ENCODE measurements around the gene SCGB2A2. TPM values are rescaled to one million over a fixed set of nuclear protein-coding genes. Genes with fewer than 3 reads are reported as not detected.

Gene SCGB2A2
- total and polyA plus RNA-seq, 4 donors: not detected

DNA sequence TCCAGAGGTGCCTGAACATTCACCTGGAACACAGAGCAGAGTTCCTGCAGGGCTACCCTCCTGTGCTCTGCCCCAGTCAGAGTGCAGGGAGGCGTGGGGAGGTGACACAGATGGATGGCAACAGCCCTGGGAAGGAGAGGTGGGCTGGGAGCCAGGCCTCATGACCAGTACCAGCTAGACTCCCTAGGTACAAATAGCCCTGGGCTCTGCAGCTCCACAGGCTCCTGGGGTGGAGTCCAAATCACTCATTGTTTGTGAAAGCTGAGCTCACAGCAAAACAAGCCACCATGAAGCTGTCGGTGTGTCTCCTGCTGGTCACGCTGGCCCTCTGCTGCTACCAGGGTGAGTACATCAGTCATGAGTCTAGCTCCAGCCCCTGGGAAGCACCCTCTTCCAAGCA, 27.9 kb upstream of the SCGB2A2 start, which contains the start of gene SCGB1D2:
TSS of gene SCGB1D2 (plus strand) at position 219 of the 400 bp plus-strand sequence. CDS start at position 288, 69 bp downstream.
- no peak for TF ChIP-seq FOXA1 (IDR thresholded peaks at IDR 0.05)
- Histone ChIP-seq H3K9ac (ENCODE audit: low read depth in 1 of 2, low read length in 2 of 2) (no peak within 1 kb of the TSS), H3K36me3 (ENCODE audit: control insufficient read depth in 4 of 4, insufficient read depth in 3 of 4, low read depth in 1 of 4, low read length in 3 of 4) (no peaks in the 10 kb centered on the region), H3K27me3 (ENCODE audit: control insufficient read depth in 4 of 4, insufficient read depth in 4 of 4, low read length in 3 of 4) (no peaks in the 10 kb centered on the region), H3K9me3 (ENCODE audit: control insufficient read depth in 4 of 4, low read length in 3 of 4) (no peaks in the 10 kb centered on the region), H3K4me1 (ENCODE audit: control insufficient read depth in 4 of 4, insufficient read depth in 4 of 4, low read length in 3 of 4) (no peaks in the 10 kb centered on the region), H3K27ac (ENCODE audit: low read depth in 1 of 2, low read length in 2 of 2) (no peak within 1 kb of the TSS), H3K4me3 (ENCODE audit: low read depth in 1 of 3, low read length in 3 of 3) (no peak within 1 kb of the TSS)
- WGBS: 21% methylated on average over 3 of the region's 3 CpGs
- no peak for DNase-seq (ENCODE audit: low spot score)

DNA sequence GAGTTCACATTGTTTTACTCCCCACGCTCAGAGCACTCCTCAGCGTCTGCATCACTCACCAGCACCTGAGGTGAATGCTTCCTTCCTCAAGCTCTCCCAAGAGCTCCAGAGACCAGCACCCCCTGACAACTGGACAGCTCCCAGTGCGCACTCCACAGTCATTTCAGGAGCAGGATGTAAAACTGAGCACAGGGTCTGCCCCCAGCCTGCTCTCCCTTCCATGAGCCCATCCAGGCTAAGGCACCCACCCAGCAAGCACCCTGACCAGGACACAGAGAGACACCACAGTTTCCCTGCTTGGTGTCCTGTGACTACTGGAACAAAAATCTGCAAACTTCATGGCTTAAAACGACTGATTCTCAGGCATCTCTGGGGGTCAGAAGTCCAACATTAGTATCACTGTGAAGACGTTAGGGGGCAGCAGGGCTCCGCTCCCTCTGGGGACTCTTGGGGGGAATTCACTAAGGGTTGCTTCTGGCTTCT, 24.6 kb upstream of the SCGB2A2 start:
- Histone ChIP-seq H3K27ac (ENCODE audit: low read depth in 1 of 2, low read length in 2 of 2) (no peak overlapping the region), H3K4me1 (ENCODE audit: control insufficient read depth in 4 of 4, insufficient read depth in 4 of 4, low read length in 3 of 4) (no peaks in the 10 kb centered on the region), H3K9ac (ENCODE audit: low read depth in 1 of 2, low read length in 2 of 2) (no peak overlapping the region), H3K4me3 (ENCODE audit: low read depth in 1 of 3, low read length in 3 of 3) (no peak overlapping the region), H3K27me3 (ENCODE audit: control insufficient read depth in 4 of 4, insufficient read depth in 4 of 4, low read length in 3 of 4) (no peaks in the 10 kb centered on the region), H3K36me3 (ENCODE audit: control insufficient read depth in 4 of 4, insufficient read depth in 3 of 4, low read depth in 1 of 4, low read length in 3 of 4) (no peaks in the 10 kb centered on the region), H3K9me3 (ENCODE audit: control insufficient read depth in 4 of 4, low read length in 3 of 4) (peaks cover 0 to 4% (median 1%) of the 10 kb centered on the region in 4 donors)
- peak; percentile 38 for DNase-seq (ENCODE audit: low spot score)
- no peak for TF ChIP-seq YY1 (IDR thresholded peaks at IDR 0.05)
- TF ChIP-seq, protein P1, sequence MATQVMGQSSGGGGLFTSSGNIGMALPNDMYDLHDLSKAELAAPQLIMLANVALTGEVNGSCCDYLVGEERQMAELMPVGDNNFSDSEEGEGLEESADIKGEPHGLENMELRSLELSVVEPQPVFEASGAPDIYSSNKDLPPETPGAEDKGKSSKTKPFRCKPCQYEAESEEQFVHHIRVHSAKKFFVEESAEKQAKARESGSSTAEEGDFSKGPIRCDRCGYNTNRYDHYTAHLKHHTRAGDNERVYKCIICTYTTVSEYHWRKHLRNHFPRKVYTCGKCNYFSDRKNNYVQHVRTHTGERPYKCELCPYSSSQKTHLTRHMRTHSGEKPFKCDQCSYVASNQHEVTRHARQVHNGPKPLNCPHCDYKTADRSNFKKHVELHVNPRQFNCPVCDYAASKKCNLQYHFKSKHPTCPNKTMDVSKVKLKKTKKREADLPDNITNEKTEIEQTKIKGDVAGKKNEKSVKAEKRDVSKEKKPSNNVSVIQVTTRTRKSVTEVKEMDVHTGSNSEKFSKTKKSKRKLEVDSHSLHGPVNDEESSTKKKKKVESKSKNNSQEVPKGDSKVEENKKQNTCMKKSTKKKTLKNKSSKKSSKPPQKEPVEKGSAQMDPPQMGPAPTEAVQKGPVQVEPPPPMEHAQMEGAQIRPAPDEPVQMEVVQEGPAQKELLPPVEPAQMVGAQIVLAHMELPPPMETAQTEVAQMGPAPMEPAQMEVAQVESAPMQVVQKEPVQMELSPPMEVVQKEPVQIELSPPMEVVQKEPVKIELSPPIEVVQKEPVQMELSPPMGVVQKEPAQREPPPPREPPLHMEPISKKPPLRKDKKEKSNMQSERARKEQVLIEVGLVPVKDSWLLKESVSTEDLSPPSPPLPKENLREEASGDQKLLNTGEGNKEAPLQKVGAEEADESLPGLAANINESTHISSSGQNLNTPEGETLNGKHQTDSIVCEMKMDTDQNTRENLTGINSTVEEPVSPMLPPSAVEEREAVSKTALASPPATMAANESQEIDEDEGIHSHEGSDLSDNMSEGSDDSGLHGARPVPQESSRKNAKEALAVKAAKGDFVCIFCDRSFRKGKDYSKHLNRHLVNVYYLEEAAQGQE (IDR thresholded peaks at IDR 0.05): peak; percentile 97
- WGBS: 19% methylated on average over 6 of the region's 6 CpGs

GRCh38 chr11:62251698-62252097, 18.3 kb upstream of the SCGB2A2 start:
- DNase-seq (ENCODE audit: low spot score): no peak
- no peak overlapping the region for H3K27ac ChIP-seq (ENCODE audit: low read depth in 1 of 2, low read length in 2 of 2)
- no peaks in the 10 kb centered on the region for H3K27me3 ChIP-seq (ENCODE audit: control insufficient read depth in 4 of 4, insufficient read depth in 4 of 4, low read length in 3 of 4)
- WGBS: 47% methylated on average over 4 of the region's 4 CpGs
- TF ChIP-seq, protein P1 (IDR thresholded peaks at IDR 0.05): no peak
- no peak for TF ChIP-seq HNF4G (IDR thresholded peaks at IDR 0.05)
- no peak for TF ChIP-seq CTCF (IDR thresholded peaks at IDR 0.05; ENCODE audit: low read depth, low read length, missing input control)
- TF ChIP-seq RXRA (IDR thresholded peaks at IDR 0.05): no peak
- TF ChIP-seq JUND (IDR thresholded peaks at IDR 0.05): no peak
- no peak for TF ChIP-seq HNF4A (conservative IDR thresholded peaks at IDR 0.05)
- TF ChIP-seq MAX (IDR thresholded peaks at IDR 0.05): no peak
- no peak for TF ChIP-seq FOXA2 (IDR thresholded peaks at IDR 0.05)
- TF ChIP-seq SP1 (IDR thresholded peaks at IDR 0.05): no peak
- no peak for TF ChIP-seq RAD21 (IDR thresholded peaks at IDR 0.05)
- TF ChIP-seq YY1 (IDR thresholded peaks at IDR 0.05): no peak
- no peak for TF ChIP-seq GABPA (IDR thresholded peaks at IDR 0.05 in 1 of 2, conservative IDR thresholded peaks at IDR 0.05 in 1 of 2)
- TF ChIP-seq EGR1 (IDR thresholded peaks at IDR 0.05; ENCODE audit: low read depth in 2 of 2): no peak
- no peak for TF ChIP-seq FOXA1 (IDR thresholded peaks at IDR 0.05)
- H3K4me1 ChIP-seq (ENCODE audit: control insufficient read depth in 4 of 4, insufficient read depth in 4 of 4, low read length in 3 of 4): no peaks in the 10 kb centered on the region
- H3K9me3 ChIP-seq (ENCODE audit: control insufficient read depth in 4 of 4, low read length in 3 of 4): peaks cover 8 to 43% (median 16%) of the 10 kb centered on the region in 4 donors
- no peak overlapping the region for H3K9ac ChIP-seq (ENCODE audit: low read depth in 1 of 2, low read length in 2 of 2)
- H3K36me3 ChIP-seq (ENCODE audit: control insufficient read depth in 4 of 4, insufficient read depth in 3 of 4, low read depth in 1 of 4, low read length in 3 of 4): no peaks in the 10 kb centered on the region
- H3K4me3 ChIP-seq (ENCODE audit: low read depth in 1 of 3, low read length in 3 of 3): peak overlapping the region in 1 of 3 donors; percentile 15

Data from liver (tissue), 9 donors.